Endothelial cell of umbilical vein (primary cell): Measurements from ENCODE around the gene MACO1. TPM values are rescaled to one million over a fixed set of nuclear protein-coding genes. Genes with fewer than 3 reads are reported as not detected.

ENCODE experiments used
- BruUV-seq: library from RNA; stranded (reverse); fragments of 400-500 nt; replicated peaks from 2 replicates; lab custom pipeline; 2021; lab: Mats Ljungman, UMichigan
- CTCF ChIA-PET: fragments of 300-600, 350-600 bp; sonication (Branson Sonifier 250); formaldehyde crosslinking; loops from one replicate; lab custom pipeline; 2021; ENCODE audit warnings: antibody characterized with exemption, inconsistent platforms; lab: Charles Lee
- POLR2A ChIA-PET: fragments of 300-600, 350-600 bp; sonication (Branson Sonifier 250); formaldehyde crosslinking; loops from one replicate; lab custom pipeline; 2021; ENCODE audit warnings: antibody characterized with exemption, inconsistent platforms; lab: Charles Lee
- DNase-seq: peaks from one replicate; pipeline ENCODE4 v3.0.0-alpha.2; 2011; ENCODE audit warnings: low read depth, low spot score
- FAIRE-seq: peaks from 2 replicates; lab custom pipeline; 2011; peaks lifted over from hg19 to GRCh38; lab: Jason Lieb, UNC
- H2AFZ ChIP-seq: 2 replicates; pipeline ENCODE4 v1.6.0; 2012; ENCODE audit warnings: low read depth, low read length, control low read depth, inconsistent platforms
- H3K27ac ChIP-seq: 2 replicates; pipeline ENCODE4 v1.5.1; 2011; ENCODE audit warnings: low read depth, mild to moderate bottlenecking, control low read depth, low read length, moderate library complexity; ENCODE audit not compliant: insufficient read depth
- H3K27me3 ChIP-seq, 2 experiments: 2 replicates each; pipeline versions ENCODE4 v1.6.0 to v1.6.1; 2011; ENCODE audit warnings: low read length in 2 of 2, mixed read lengths in 1 of 2; ENCODE audit not compliant: control insufficient read depth in 2 of 2, insufficient read depth in 2 of 2
- H3K36me3 ChIP-seq, 2 experiments: 2 replicates in 1 of 2; 3 replicates in 1 of 2; pipeline ENCODE4 v1.5.1; 2011; ENCODE audit warnings: low read length in 2 of 2, mild to moderate bottlenecking in 1 of 2, moderate library complexity in 1 of 2; ENCODE audit not compliant: control insufficient read depth in 2 of 2, insufficient read depth in 2 of 2; ENCODE audit errors: extremely low read depth in 1 of 2
- H3K4me1 ChIP-seq: 3 replicates; pipeline ENCODE4 v1.5.1; 2011; ENCODE audit warnings: mild to moderate bottlenecking, low read length; ENCODE audit not compliant: control insufficient read depth, insufficient read depth; ENCODE audit errors: extremely low read depth
- H3K4me2 ChIP-seq: 2 replicates; pipeline ENCODE4 v1.6.1; 2011; ENCODE audit warnings: low read length, control low read depth, mixed read lengths; ENCODE audit not compliant: insufficient read depth
- H3K4me3 ChIP-seq, 3 experiments: fragments of 200-600 bp in 1 of 3; sonication (generic), shearing (Covaris generic) in 1 of 3; replicated peaks in 1 of 3; 2 replicates each; pipeline ENCODE4 v1.5.1; 2011 to 2016; ENCODE audit warnings: control low read depth in 3 of 3, low read length in 3 of 3, mild to moderate bottlenecking in 2 of 3, inconsistent platforms in 1 of 3, low read depth in 1 of 3, moderate library complexity in 1 of 3; ENCODE audit not compliant: insufficient read depth in 1 of 3
- H3K79me2 ChIP-seq: 2 replicates; pipeline ENCODE4 v1.6.0; 2012; ENCODE audit warnings: low read length, inconsistent platforms; ENCODE audit not compliant: control insufficient read depth, insufficient read depth
- H3K9ac ChIP-seq: replicated peaks from 2 replicates; pipeline ENCODE3; 2011; ENCODE audit warnings: low read length, control low read depth; ENCODE audit not compliant: insufficient read depth; ENCODE audit errors: extremely low read depth
- H3K9me1 ChIP-seq: replicated peaks from 3 replicates; pipeline ENCODE4 v1.6.0; 2011; ENCODE audit warnings: mild to moderate bottlenecking, low read length; ENCODE audit not compliant: control insufficient read depth, insufficient read depth; ENCODE audit errors: extremely low read depth
- H3K9me3 ChIP-seq: replicated peaks from 2 replicates; pipeline ENCODE4 v1.5.1; 2012; ENCODE audit warnings: low read length, inconsistent platforms; ENCODE audit not compliant: control insufficient read depth, insufficient read depth
- H4K20me1 ChIP-seq: replicated peaks from 2 replicates; pipeline ENCODE3; 2011; ENCODE audit warnings: mild to moderate bottlenecking, low read length; ENCODE audit not compliant: control insufficient read depth, insufficient read depth; ENCODE audit errors: extremely low read depth
- CTCF ChIP-seq, 2 donors: IDR thresholded peaks; 1 replicate in 1 of 2; 2 replicates in 1 of 2; pipeline ENCODE4 v1.5.1; 2011; ENCODE audit warnings: low read length in 2 of 2, mild to moderate bottlenecking in 2 of 2, moderate library complexity in 2 of 2, control low read depth in 1 of 2, inconsistent platforms in 1 of 2, low read depth in 1 of 2; ENCODE audit not compliant: insufficient read depth in 1 of 2; ENCODE audit errors: extremely low read depth in 1 of 2
- EZH2 ChIP-seq: IDR thresholded peaks from 2 replicates; pipeline ENCODE4 v1.6.1; 2012; ENCODE audit warnings: borderline replicate concordance, low read depth, mild to moderate bottlenecking, moderate library complexity, low read length, inconsistent platforms; ENCODE audit not compliant: severe bottlenecking
- FOS ChIP-seq: IDR thresholded peaks from 2 replicates; pipeline ENCODE4 v1.6.1; 2011; ENCODE audit warnings: mild to moderate bottlenecking, low read length, moderate library complexity, borderline replicate concordance; ENCODE audit not compliant: insufficient read depth
- GATA2 ChIP-seq: IDR thresholded peaks from 2 replicates; pipeline ENCODE4 v1.7.0; 2011; ENCODE audit warnings: low read depth, mild to moderate bottlenecking, moderate library complexity, mixed read lengths, low read length; ENCODE audit not compliant: insufficient read length, insufficient read depth
- JUN ChIP-seq: IDR thresholded peaks from 2 replicates; pipeline ENCODE4 v1.6.1; 2011; ENCODE audit warnings: borderline replicate concordance, low read depth; ENCODE audit not compliant: insufficient read length, insufficient read depth
- MAX ChIP-seq: IDR thresholded peaks from 2 replicates; pipeline ENCODE4 v1.6.1; 2011; ENCODE audit not compliant: insufficient read depth, insufficient read length
- POLR2A ChIP-seq: IDR thresholded peaks from 2 replicates; pipeline ENCODE4 v1.6.1; 2012; ENCODE audit warnings: low read depth, mild to moderate bottlenecking, control low read depth, low read length
- POLR2AphosphoS5 ChIP-seq: IDR thresholded peaks from 2 replicates; pipeline ENCODE4 v1.6.1; 2012; ENCODE audit warnings: low read depth, mild to moderate bottlenecking, control low read depth, low read length, moderate library complexity; ENCODE audit not compliant: insufficient read depth
- dilution Hi-C: fragments of 300-500 bp; cut with MboI; formaldehyde crosslinking; loops from one replicate; pipeline ENCODE4 v1.15.0; 2019; ENCODE audit warnings: low sequenced_read_pairs; ENCODE audit not compliant: extremely low pct_ligation_motif_present
- intact Hi-C: fragments of 100-400 bp; cut with micrococcal nuclease; formaldehyde crosslinking; loops from one replicate; pipeline ENCODE4 v1.10.0; 2022
- polyA plus RNA-seq, 4 experiments: library from polyadenylated mRNA; depleted of rRNA in 3 of 4; stranded (reverse) in 3 of 4; unstranded in 1 of 4; fragments of >200 nt; gene quantifications; 2 replicates each; pipeline versions ENCODE4 v1.2.1 to v1.2.3, GENCODE V29; 2011 to 2012; ENCODE audit warnings: missing spikeins in 1 of 4
- total RNA-seq: library from RNA; stranded (reverse); gene quantifications from 2 replicates; pipeline ENCODE4 v1.2.3, GENCODE V29; 2021

Gene MACO1
- total and polyA plus RNA-seq, 2 donors (not counting 3 experiments of a cell fraction or from before 2014, with no cell fraction given), result 7.7 to 24.4 TPM

GRCh38 chr1:25520446-25521061 is 89.9 kb downstream of the MACO1 start:
- Histone ChIP-seq H3K4me3 (no peak overlapping the region), H3K27ac (no peak overlapping the region), H3K36me3 (no peaks in the 10 kb centered on the region), H4K20me1 (no peaks in the 10 kb centered on the region), H3K79me2 (no peaks in the 10 kb centered on the region), H3K4me2 (no peak overlapping the region), H3K4me1 (no peaks in the 10 kb centered on the region), H2AFZ (peak overlapping the region; percentile 82), H3K9me1 (no peaks in the 10 kb centered on the region), H3K9ac (no peak overlapping the region), H3K9me3 (no peaks in the 10 kb centered on the region), H3K27me3 (peaks cover 0 to 2% of the 10 kb centered on the region in 2 experiments)
- intact Hi-C loops (loop anchor here (2.0 to 5.0 kb wide), 3 partner anchors 118 to 273 kb away; partner anchors contain the start of gene RSRP1), dilution Hi-C loops (no loop called here)
- FAIRE-seq (peak; percentile 87), DNase-seq (peak; percentile 57)
- POLR2A ChIA-PET, result no interaction called here
- BruUV-seq, result no TSS peak
- no peak for TF ChIP-seq MAX
- no peak for TF ChIP-seq POLR2A
- no peak for TF ChIP-seq JUN
- no peak for TF ChIP-seq GATA2
- TF ChIP-seq POLR2AphosphoS5, result no peak
- TF ChIP-seq EZH2, result no peak
- no peak for TF ChIP-seq FOS
- TF ChIP-seq CTCF (IDR thresholded peaks at IDR 0.05; ENCODE audit: extremely low read depth in 1 of 2, insufficient read depth in 1 of 2, low read depth in 1 of 2, low read length in 2 of 2), result peak; percentile 61 to 67
- CTCF ChIA-PET, result interaction anchor here (0.7 to 3.4 kb wide), 23 partner anchors 10 to 290 kb away, joined by 3 to 20 read pairs (median 4); no protein-coding TSS in a partner anchor
